Esophagus squamous epithelium (tissue), 4 donors: Measurements from ENCODE around the gene F5.

Experiments used
- POLR2A ChIP-seq, 4 donors: fragments of 450-650 bp; IDR thresholded peaks; one replicate each; pipeline ENCODE4 v1.6.1; 2017; ENCODE audit warnings: antibody characterized with exemption in 4 of 4, mild to moderate bottlenecking in 4 of 4, moderate library complexity in 3 of 4
- TF ChIP-seq, protein P1 (sequence below), 6 experiments: fragments of 450-650 bp in 4 of 6; fragments of 200-600 bp in 2 of 6; sonication (generic) in 2 of 6; IDR thresholded peaks; one replicate each; pipeline ENCODE4 v1.5.1; 2016 to 2019; ENCODE audit warnings: antibody characterized with exemption in 6 of 6, mild to moderate bottlenecking in 4 of 6, moderate library complexity in 4 of 6

GRCh38 chr1:169511316-169512005, 74.8 kb downstream of the F5 start:
- TF ChIP-seq, protein P1, sequence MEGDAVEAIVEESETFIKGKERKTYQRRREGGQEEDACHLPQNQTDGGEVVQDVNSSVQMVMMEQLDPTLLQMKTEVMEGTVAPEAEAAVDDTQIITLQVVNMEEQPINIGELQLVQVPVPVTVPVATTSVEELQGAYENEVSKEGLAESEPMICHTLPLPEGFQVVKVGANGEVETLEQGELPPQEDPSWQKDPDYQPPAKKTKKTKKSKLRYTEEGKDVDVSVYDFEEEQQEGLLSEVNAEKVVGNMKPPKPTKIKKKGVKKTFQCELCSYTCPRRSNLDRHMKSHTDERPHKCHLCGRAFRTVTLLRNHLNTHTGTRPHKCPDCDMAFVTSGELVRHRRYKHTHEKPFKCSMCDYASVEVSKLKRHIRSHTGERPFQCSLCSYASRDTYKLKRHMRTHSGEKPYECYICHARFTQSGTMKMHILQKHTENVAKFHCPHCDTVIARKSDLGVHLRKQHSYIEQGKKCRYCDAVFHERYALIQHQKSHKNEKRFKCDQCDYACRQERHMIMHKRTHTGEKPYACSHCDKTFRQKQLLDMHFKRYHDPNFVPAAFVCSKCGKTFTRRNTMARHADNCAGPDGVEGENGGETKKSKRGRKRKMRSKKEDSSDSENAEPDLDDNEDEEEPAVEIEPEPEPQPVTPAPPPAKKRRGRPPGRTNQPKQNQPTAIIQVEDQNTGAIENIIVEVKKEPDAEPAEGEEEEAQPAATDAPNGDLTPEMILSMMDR (IDR thresholded peaks at IDR 0.05), result no peak
- no peak for TF ChIP-seq POLR2A (IDR thresholded peaks at IDR 0.05)
